IMR-90 (cell line): ENCODE measurements around the gene UCHL1. TPM values are rescaled to one million over a fixed set of nuclear protein-coding genes. Genes with fewer than 3 reads are reported as not detected.

ENCODE experiments used
- ATAC-seq: fragments of 200-7000 bp; cut with Tn5 transposase; 2 replicates; pipeline ENCODE4 v1.9.1; 2020; ENCODE audit warnings: low read depth, mild to moderate bottlenecking, moderate library complexity
- BruUV-seq: library from RNA; stranded (reverse); fragments of 400-500 nt; replicated peaks from 2 replicates; lab custom pipeline; 2021; lab: Mats Ljungman, UMichigan
- CTCF ChIA-PET: fragments of 300-600 bp; formaldehyde crosslinking; extraction: SDS; loops from one replicate; lab custom pipeline; 2021; ENCODE audit warnings: antibody characterized with exemption; lab: Yijun Ruan, JAX
- POLR2A ChIA-PET: fragments of 300-600 bp; sonication (Branson Sonifier 250); formaldehyde crosslinking; loops from one replicate; lab custom pipeline; 2022; ENCODE audit warnings: antibody characterized with exemption; ENCODE audit not compliant: unreplicated experiment; lab: Charles Lee
- DNase-seq: peaks from one replicate; pipeline ENCODE4 v3.0.0; 2013
- H2AFZ ChIP-seq: replicated peaks from 2 replicates; pipeline ENCODE3; 2013; ENCODE audit warnings: low read length, mild to moderate bottlenecking; ENCODE audit not compliant: poor library complexity
- H2AK5ac ChIP-seq: 2 replicates; pipeline ENCODE4 v1.6.1; 2013; ENCODE audit warnings: low read depth, low read length, inconsistent platforms
- H2AK9ac ChIP-seq: replicated peaks from 2 replicates; pipeline ENCODE3; 2013; ENCODE audit warnings: mild to moderate bottlenecking, low read depth, low read length, moderate library complexity; ENCODE audit not compliant: poor library complexity
- H2BK120ac ChIP-seq: 2 replicates; pipeline ENCODE4 v1.6.1; 2013; ENCODE audit warnings: low read depth, low read length, inconsistent platforms
- H2BK15ac ChIP-seq: 3 replicates; pipeline ENCODE4 v1.6.1; 2013; ENCODE audit warnings: low read depth, low read length, inconsistent platforms
- H2BK20ac ChIP-seq: 2 replicates; pipeline ENCODE4 v1.6.1; 2013; ENCODE audit warnings: low read depth, mild to moderate bottlenecking, inconsistent platforms, low read length, moderate library complexity
- H2BK5ac ChIP-seq: 2 replicates; pipeline ENCODE4 v1.6.1; 2013; ENCODE audit warnings: mild to moderate bottlenecking, low read depth, low read length, inconsistent platforms; ENCODE audit not compliant: poor library complexity, severe bottlenecking
- H3K14ac ChIP-seq: replicated peaks from 2 replicates; pipeline ENCODE4 v1.6.1; 2013; ENCODE audit warnings: low read depth, low read length, inconsistent platforms
- H3K18ac ChIP-seq: 2 replicates; pipeline ENCODE4 v1.6.1; 2013; ENCODE audit warnings: low read depth, low read length, control low read depth
- H3K23ac ChIP-seq: 2 replicates; pipeline ENCODE4 v1.6.1; 2013; ENCODE audit warnings: low read depth, low read length, inconsistent platforms
- H3K27ac ChIP-seq: 2 replicates; pipeline ENCODE4 v1.5.1; 2013; ENCODE audit warnings: mild to moderate bottlenecking, control low read depth, low read length; ENCODE audit not compliant: insufficient read depth
- H3K27me3 ChIP-seq: 2 replicates; pipeline ENCODE4 v1.6.1; 2013; ENCODE audit warnings: low read length; ENCODE audit not compliant: control insufficient read depth, insufficient read depth
- H3K36me3 ChIP-seq: 2 replicates; pipeline ENCODE4 v1.6.1; 2013; ENCODE audit warnings: low read length, mixed read lengths; ENCODE audit not compliant: control insufficient read depth, insufficient read depth
- H3K4ac ChIP-seq: 2 replicates; pipeline ENCODE4 v1.6.1; 2013; ENCODE audit warnings: low read depth, low read length, inconsistent platforms
- H3K4me1 ChIP-seq: 2 replicates; pipeline ENCODE4 v1.6.1; 2013; ENCODE audit warnings: low read length, mixed read lengths; ENCODE audit not compliant: control insufficient read depth, insufficient read depth
- H3K4me2 ChIP-seq: 2 replicates; pipeline ENCODE4 v1.6.1; 2013; ENCODE audit warnings: low read depth, mild to moderate bottlenecking, control low read depth, low read length, moderate library complexity
- H3K4me3 ChIP-seq: 2 replicates; pipeline ENCODE4 v1.5.1; 2013; ENCODE audit warnings: low read depth, mild to moderate bottlenecking, control low read depth, low read length, moderate library complexity; ENCODE audit not compliant: insufficient read depth
- H3K56ac ChIP-seq: 2 replicates; pipeline ENCODE4 v1.6.1; 2013; ENCODE audit warnings: low read length, inconsistent platforms; ENCODE audit not compliant: insufficient read depth; ENCODE audit errors: extremely low read depth
- H3K79me1 ChIP-seq, 2 experiments: 2 replicates each; pipeline ENCODE4 v1.6.1; 2013; ENCODE audit warnings: low read length in 2 of 2, inconsistent platforms in 1 of 2, low read depth in 1 of 2
- H3K9ac ChIP-seq: 2 replicates; pipeline ENCODE4 v1.6.1; 2013; ENCODE audit warnings: low read depth, low read length, control low read depth
- H3K9me1 ChIP-seq: 2 replicates; pipeline ENCODE4 v1.6.1; 2013; ENCODE audit warnings: low read length, inconsistent platforms; ENCODE audit not compliant: insufficient read depth
- H3K9me3 ChIP-seq: 2 replicates; pipeline ENCODE4 v1.6.1; 2013; ENCODE audit warnings: low read length; ENCODE audit not compliant: control insufficient read depth, insufficient read depth
- H4K20me1 ChIP-seq: 2 replicates; pipeline ENCODE4 v1.6.1; 2013; ENCODE audit warnings: low read length, inconsistent platforms; ENCODE audit not compliant: insufficient read depth
- H4K5ac ChIP-seq: 2 replicates; pipeline ENCODE4 v1.6.1; 2013; ENCODE audit warnings: mild to moderate bottlenecking, low read depth, low read length, control low read depth
- H4K8ac ChIP-seq, 2 experiments: 2 replicates each; pipeline ENCODE4 v1.6.1; 2013; ENCODE audit warnings: low read depth in 2 of 2, low read length in 2 of 2, control low read depth in 1 of 2, inconsistent platforms in 1 of 2
- H4K91ac ChIP-seq: 2 replicates; pipeline ENCODE4 v1.6.1; 2013; ENCODE audit warnings: low read depth, low read length, inconsistent platforms; ENCODE audit not compliant: insufficient read depth
- USF2 ChIP-seq: fragments of 150-350 bp; IDR thresholded peaks from 2 replicates; pipeline ENCODE4 v1.6.1; 2017; ENCODE audit warnings: mild to moderate bottlenecking, antibody characterized with exemption, low read length, low read depth
- WGBS, 2 experiments: methylation state at CpG; one replicate each; pipeline versions ENCODE4 v1.1.5 to v1.1.7; 2013; ENCODE audit warnings: missing lambda C conversion rate in 2 of 2; ENCODE audit not compliant: insufficient read length in 1 of 2; ENCODE audit errors: extremely low coverage in 2 of 2; 5-methylcytosine and 5-hydroxymethylcytosine counted together
- dilution Hi-C: fragments of 300-500 bp; cut with HindIII; formaldehyde crosslinking; loops from one replicate; pipeline ENCODE4 v1.14.3; 2018; ENCODE audit warnings: low sequenced_read_pairs; ENCODE audit not compliant: unreplicated experiment
- in situ Hi-C: fragments of 300-500 bp; cut with MboI; formaldehyde crosslinking; loops from 3 replicates; pipeline ENCODE4 v1.14.3; 2019; ENCODE audit warnings: low sequenced_read_pairs, inconsistent platforms, mixed read lengths
- intact Hi-C: fragments of 100-400 bp; cut with micrococcal nuclease; formaldehyde crosslinking; loops from 2 replicates; pipeline ENCODE4 v1.10.0; 2022
- polyA plus RNA-seq, 3 experiments: library from polyadenylated mRNA; depleted of rRNA; stranded (reverse); fragments of >200 nt; gene quantifications; 2 replicates each; pipeline ENCODE4 v1.2.3, GENCODE V29; 2012; ENCODE audit warnings: low replicate concordance in 1 of 3
- total RNA-seq: library from RNA; depleted of rRNA; stranded (reverse); fragments of >200 nt; gene quantifications from 2 replicates; pipeline ENCODE4 v1.2.3, GENCODE V29; 2012

UCHL1 gene
- total and polyA plus RNA-seq, 2 of the 4 experiments (the other 2 are of a cell fraction): 972 to 2,118 TPM

- no peak overlapping the region for H4K8ac ChIP-seq
- H4K20me1 ChIP-seq: no peaks in the 10 kb centered on the region
- ATAC-seq (no peak), DNase-seq (no peak)
- in situ Hi-C loops: loop anchor here (25.0 kb wide), 1 partner anchor 505 kb away; the partner anchor contains the start of gene NSUN7
- H3K9me3 ChIP-seq: no peaks in the 10 kb centered on the region
- no peaks in the 10 kb centered on the region for H3K4me1 ChIP-seq
- H2BK120ac ChIP-seq: no peak overlapping the region
- intact Hi-C loops: no loop called here
- no peak overlapping the region for H3K56ac ChIP-seq
- no peak overlapping the region for H3K23ac ChIP-seq
- WGBS, 2 experiments: no CpG with 5 or more reads among the region's 1 CpG
- H3K27me3 ChIP-seq: peaks cover 8% of the 10 kb centered on the region
- no peak overlapping the region for H2AK9ac ChIP-seq
- no peaks in the 10 kb centered on the region for H3K79me1 ChIP-seq
- no peak overlapping the region for H2BK15ac ChIP-seq
- no peaks in the 10 kb centered on the region for H3K36me3 ChIP-seq
- no TSS peak for BruUV-seq
- H3K4me2 ChIP-seq: no peak overlapping the region
- H2AK5ac ChIP-seq: no peak overlapping the region
- H3K4me3 ChIP-seq: no peak overlapping the region
- no peak overlapping the region for H3K14ac ChIP-seq
- H4K5ac ChIP-seq: no peak overlapping the region
- no peaks in the 10 kb centered on the region for H3K9me1 ChIP-seq
- no peak overlapping the region for H3K4ac ChIP-seq
- no peak overlapping the region for H2AFZ ChIP-seq
- POLR2A ChIA-PET: no interaction called here
- H2BK5ac ChIP-seq: no peak overlapping the region
- H3K9ac ChIP-seq: no peak overlapping the region
- no peak overlapping the region for H4K91ac ChIP-seq
- dilution Hi-C loops: no loop called here
- no peak overlapping the region for H3K18ac ChIP-seq
- CTCF ChIA-PET: no interaction called here
- H2BK20ac ChIP-seq: no peak overlapping the region
- no peak for TF ChIP-seq USF2
- no peak overlapping the region for H3K27ac ChIP-seq
Measured at GRCh38 chr4:41241919-41242318, 14.8 kb upstream of the UCHL1 start.
